Measurements from ENCODE around the gene ZIC1.

GRCh38 chr3:147396712-147397046 is 12.5 kb upstream of the ZIC1 start:
- TF ChIP-seq CBX3 (IDR thresholded peaks at IDR 0.05; ENCODE audit: low read depth) (no peak), POLR2A (IDR thresholded peaks at IDR 0.05; ENCODE audit: borderline replicate concordance, extremely low read depth, insufficient read depth, insufficient read length) (no peak), CTCF (IDR thresholded peaks at IDR 0.05 in 2 of 3, conservative IDR thresholded peaks at IDR 0.05 in 1 of 3; ENCODE audit: borderline replicate concordance in 1 of 3, insufficient read depth in 1 of 3, low read depth in 2 of 3, low read length in 2 of 3) (no peak), MAX (IDR thresholded peaks at IDR 0.05) (no peak), POLR2AphosphoS5 (IDR thresholded peaks at IDR 0.05; ENCODE audit: low read depth, low read length) (no peak), SP1 (IDR thresholded peaks at IDR 0.05; ENCODE audit: low read depth) (no peak), ATF3 (IDR thresholded peaks at IDR 0.05) (no peak), EZH2 (IDR thresholded peaks at IDR 0.05) (no peak), CEBPB (IDR thresholded peaks at IDR 0.05; ENCODE audit: low read depth) (no peak), RAD21 (IDR thresholded peaks at IDR 0.05; ENCODE audit: low read depth) (no peak), ELF1 (IDR thresholded peaks at IDR 0.05; ENCODE audit: borderline replicate concordance, low read depth) (no peak)
- TF ChIP-seq, protein P1, sequence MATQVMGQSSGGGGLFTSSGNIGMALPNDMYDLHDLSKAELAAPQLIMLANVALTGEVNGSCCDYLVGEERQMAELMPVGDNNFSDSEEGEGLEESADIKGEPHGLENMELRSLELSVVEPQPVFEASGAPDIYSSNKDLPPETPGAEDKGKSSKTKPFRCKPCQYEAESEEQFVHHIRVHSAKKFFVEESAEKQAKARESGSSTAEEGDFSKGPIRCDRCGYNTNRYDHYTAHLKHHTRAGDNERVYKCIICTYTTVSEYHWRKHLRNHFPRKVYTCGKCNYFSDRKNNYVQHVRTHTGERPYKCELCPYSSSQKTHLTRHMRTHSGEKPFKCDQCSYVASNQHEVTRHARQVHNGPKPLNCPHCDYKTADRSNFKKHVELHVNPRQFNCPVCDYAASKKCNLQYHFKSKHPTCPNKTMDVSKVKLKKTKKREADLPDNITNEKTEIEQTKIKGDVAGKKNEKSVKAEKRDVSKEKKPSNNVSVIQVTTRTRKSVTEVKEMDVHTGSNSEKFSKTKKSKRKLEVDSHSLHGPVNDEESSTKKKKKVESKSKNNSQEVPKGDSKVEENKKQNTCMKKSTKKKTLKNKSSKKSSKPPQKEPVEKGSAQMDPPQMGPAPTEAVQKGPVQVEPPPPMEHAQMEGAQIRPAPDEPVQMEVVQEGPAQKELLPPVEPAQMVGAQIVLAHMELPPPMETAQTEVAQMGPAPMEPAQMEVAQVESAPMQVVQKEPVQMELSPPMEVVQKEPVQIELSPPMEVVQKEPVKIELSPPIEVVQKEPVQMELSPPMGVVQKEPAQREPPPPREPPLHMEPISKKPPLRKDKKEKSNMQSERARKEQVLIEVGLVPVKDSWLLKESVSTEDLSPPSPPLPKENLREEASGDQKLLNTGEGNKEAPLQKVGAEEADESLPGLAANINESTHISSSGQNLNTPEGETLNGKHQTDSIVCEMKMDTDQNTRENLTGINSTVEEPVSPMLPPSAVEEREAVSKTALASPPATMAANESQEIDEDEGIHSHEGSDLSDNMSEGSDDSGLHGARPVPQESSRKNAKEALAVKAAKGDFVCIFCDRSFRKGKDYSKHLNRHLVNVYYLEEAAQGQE (IDR thresholded peaks at IDR 0.05; ENCODE audit: low read depth) = no peak

Measured in HCT116 (cell line).